Measurements from ENCODE around the gene DDIT4L. TPM values are rescaled to one million over a fixed set of nuclear protein-coding genes. Genes with fewer than 3 reads are reported as not detected.

Gene DDIT4L
- polyA plus RNA-seq, 1 experiment = 1.6 TPM

GRCh38 chr4:100175858-100176257 is 14.4 kb downstream of the DDIT4L start:
- H3K4me3 ChIP-seq (ENCODE audit: low read depth, low read length) = no peak overlapping the region
- ChIA-PET POLR2A (no interaction called here), CTCF (no interaction called here)
- TF ChIP-seq, protein P1, sequence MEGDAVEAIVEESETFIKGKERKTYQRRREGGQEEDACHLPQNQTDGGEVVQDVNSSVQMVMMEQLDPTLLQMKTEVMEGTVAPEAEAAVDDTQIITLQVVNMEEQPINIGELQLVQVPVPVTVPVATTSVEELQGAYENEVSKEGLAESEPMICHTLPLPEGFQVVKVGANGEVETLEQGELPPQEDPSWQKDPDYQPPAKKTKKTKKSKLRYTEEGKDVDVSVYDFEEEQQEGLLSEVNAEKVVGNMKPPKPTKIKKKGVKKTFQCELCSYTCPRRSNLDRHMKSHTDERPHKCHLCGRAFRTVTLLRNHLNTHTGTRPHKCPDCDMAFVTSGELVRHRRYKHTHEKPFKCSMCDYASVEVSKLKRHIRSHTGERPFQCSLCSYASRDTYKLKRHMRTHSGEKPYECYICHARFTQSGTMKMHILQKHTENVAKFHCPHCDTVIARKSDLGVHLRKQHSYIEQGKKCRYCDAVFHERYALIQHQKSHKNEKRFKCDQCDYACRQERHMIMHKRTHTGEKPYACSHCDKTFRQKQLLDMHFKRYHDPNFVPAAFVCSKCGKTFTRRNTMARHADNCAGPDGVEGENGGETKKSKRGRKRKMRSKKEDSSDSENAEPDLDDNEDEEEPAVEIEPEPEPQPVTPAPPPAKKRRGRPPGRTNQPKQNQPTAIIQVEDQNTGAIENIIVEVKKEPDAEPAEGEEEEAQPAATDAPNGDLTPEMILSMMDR (IDR thresholded peaks at IDR 0.05; ENCODE audit: insufficient read depth, low read depth, low read length) = no peak
- DNase-seq (ENCODE audit: low read depth) = no peak
- H3K36me3 ChIP-seq (ENCODE audit: control insufficient read depth, insufficient read depth, low read length) = no peaks in the 10 kb centered on the region
- no peaks in the 10 kb centered on the region for H3K27me3 ChIP-seq (ENCODE audit: control insufficient read depth, insufficient read depth, low read length)

DNA sequence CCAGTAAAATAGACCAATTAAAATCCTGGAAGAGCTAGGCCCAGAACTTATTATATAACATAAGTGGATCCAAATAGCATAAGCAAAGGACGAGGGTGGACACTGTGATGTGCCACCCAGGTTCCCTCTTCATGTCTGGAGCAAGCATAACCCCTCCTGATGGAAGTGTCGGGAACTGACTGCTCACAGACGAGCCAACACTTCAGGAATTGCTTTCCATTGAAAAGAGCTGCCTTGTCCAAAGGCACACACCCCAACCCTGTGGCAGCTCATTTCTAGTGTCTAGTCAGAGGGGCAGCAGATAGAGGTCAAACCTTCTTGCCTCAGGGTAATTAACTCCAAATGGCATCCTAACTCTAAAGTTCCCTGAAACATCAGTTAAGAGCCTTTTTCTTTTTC is 15.3 kb downstream of the DDIT4L start:
- CTCF ChIA-PET = no interaction called here
- POLR2A ChIA-PET = interaction anchor here (0.7 kb wide), 1 partner anchor 9 kb away, joined by 3 read pairs; no protein-coding TSS in a partner anchor
- Histone ChIP-seq H3K4me3 (ENCODE audit: low read depth, low read length) (no peak overlapping the region), H3K27me3 (ENCODE audit: control insufficient read depth, insufficient read depth, low read length) (no peaks in the 10 kb centered on the region), H3K36me3 (ENCODE audit: control insufficient read depth, insufficient read depth, low read length) (no peaks in the 10 kb centered on the region)
- no peak for DNase-seq (ENCODE audit: low read depth)
- TF ChIP-seq, protein P1 (IDR thresholded peaks at IDR 0.05; ENCODE audit: insufficient read depth, low read depth, low read length) = no peak

DNA sequence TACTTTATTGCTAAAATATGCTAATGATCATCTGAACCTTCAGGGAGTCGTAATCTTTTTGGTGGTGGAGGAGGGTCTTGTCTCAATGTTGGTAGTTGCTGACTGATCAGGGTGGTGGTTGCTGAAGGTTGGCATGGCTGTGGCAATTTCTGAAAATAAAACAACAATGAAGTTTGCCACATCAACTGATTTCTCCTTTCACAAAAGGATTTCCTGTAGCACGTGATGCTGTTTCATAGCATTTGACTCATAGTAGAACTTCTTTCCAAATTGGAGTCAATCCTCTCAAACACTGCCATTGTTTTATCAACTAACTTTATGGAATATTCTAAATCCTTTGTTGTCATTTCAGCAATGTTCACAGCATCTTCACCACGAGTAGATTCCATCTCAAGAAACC is 19.3 kb downstream of the DDIT4L start:
- ChIA-PET POLR2A (no interaction called here), CTCF (no interaction called here)
- H3K36me3 ChIP-seq (ENCODE audit: control insufficient read depth, insufficient read depth, low read length) = no peaks in the 10 kb centered on the region
- DNase-seq (ENCODE audit: low read depth) = no peak
- H3K27me3 ChIP-seq (ENCODE audit: control insufficient read depth, insufficient read depth, low read length) = no peaks in the 10 kb centered on the region
- no peak overlapping the region for H3K4me3 ChIP-seq (ENCODE audit: low read depth, low read length)
- TF ChIP-seq, protein P1 (IDR thresholded peaks at IDR 0.05; ENCODE audit: insufficient read depth, low read depth, low read length) = no peak

DNA sequence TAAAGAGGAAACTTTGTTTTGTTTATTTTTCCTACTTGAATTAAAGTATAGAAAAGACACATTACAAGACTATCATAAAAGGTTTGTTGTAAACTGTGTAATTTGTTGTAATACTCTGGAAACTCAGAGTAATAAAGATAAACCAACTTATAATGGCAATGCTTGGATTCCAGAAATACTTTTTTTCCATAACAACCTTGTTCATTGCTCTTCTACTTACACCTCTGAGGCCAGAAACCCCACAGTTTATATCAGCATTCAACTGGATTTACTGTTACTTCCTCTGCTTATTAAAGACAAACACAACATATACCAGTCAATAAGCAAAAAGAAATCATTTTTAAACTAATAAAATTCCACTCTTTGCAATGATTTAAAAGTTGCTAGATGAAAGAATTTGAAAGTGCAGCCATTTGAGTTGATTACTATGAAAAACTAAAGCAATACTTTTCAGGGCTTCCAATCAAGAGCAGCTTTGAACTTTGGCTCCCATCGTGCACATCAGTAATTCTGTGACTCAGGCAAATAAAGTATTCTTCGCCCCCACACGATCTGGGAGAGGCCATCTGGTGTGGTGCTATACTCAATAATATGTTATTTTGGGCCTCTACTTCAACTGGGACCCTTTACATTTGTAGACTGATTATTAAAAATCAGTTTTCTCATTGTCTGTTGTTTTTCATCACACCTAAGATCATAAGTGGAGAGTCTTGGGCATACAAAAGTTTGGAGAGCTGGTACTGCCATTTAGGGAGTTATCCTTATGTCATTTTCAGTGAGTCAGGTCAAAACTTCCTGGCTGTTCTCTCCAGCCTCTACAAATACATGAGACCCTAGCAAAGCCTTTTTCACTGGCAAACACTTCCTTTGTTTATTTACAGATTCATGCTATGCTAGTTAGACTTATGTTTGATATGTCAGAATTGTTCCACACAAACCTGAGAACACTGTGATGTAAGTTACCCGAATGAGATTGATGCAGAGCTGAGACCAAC is 20.5 kb downstream of the DDIT4L start:
- ChIA-PET POLR2A (no interaction called here), CTCF (no interaction called here)
- Histone ChIP-seq H3K36me3 (ENCODE audit: control insufficient read depth, insufficient read depth, low read length) (no peaks in the 10 kb centered on the region), H3K27me3 (ENCODE audit: control insufficient read depth, insufficient read depth, low read length) (no peaks in the 10 kb centered on the region), H3K4me3 (ENCODE audit: low read depth, low read length) (no peak overlapping the region)
- DNase-seq (ENCODE audit: low read depth) = no peak
- TF ChIP-seq, protein P1 (IDR thresholded peaks at IDR 0.05; ENCODE audit: insufficient read depth, low read depth, low read length) = no peak

GRCh38 chr4:100168521-100168920 is 21.7 kb downstream of the DDIT4L start:
- CTCF ChIA-PET = no interaction called here
- Histone ChIP-seq H3K36me3 (ENCODE audit: control insufficient read depth, insufficient read depth, low read length) (no peaks in the 10 kb centered on the region), H3K4me3 (ENCODE audit: low read depth, low read length) (no peak overlapping the region), H3K27me3 (ENCODE audit: control insufficient read depth, insufficient read depth, low read length) (no peaks in the 10 kb centered on the region)
- POLR2A ChIA-PET = no interaction called here
- DNase-seq (ENCODE audit: low read depth) = no peak
- TF ChIP-seq, protein P1 (IDR thresholded peaks at IDR 0.05; ENCODE audit: insufficient read depth, low read depth, low read length) = no peak

Measured in BJ (cell line).